RWPE2 (cell line): ENCODE data around the gene ZAP70.
A peak's percentile ranks its signal among the peaks of the same experiment; 100 is the strongest.

Experiments used
- ATAC-seq: fragments of 200-7000 bp; cut with Tn5 transposase; 3 replicates; pipeline ENCODE4 v1.9.1; 2021; ENCODE audit warnings: low read depth
- DNase-seq: peaks from one replicate; pipeline ENCODE4 v3.0.0-alpha.2; 2020; ENCODE audit warnings: low spot score
- H3K27ac ChIP-seq: fragments of 450-650 bp; 2 replicates; pipeline ENCODE4 v1.5.1; 2017; ENCODE audit warnings: mild to moderate bottlenecking; ENCODE audit not compliant: poor library complexity, severe bottlenecking
- H3K27me3 ChIP-seq: fragments of 250-450 bp; sonication (Bioruptor Pico); 2 replicates; pipeline ENCODE4 v1.5.1; 2021; ENCODE audit warnings: mild to moderate bottlenecking, moderate library complexity; ENCODE audit not compliant: insufficient read depth, poor library complexity, severe bottlenecking
- H3K36me3 ChIP-seq: fragments of 250-450 bp; sonication (Bioruptor Pico); 2 replicates; pipeline ENCODE4 v1.5.1; 2020; ENCODE audit warnings: low read depth, mild to moderate bottlenecking, moderate library complexity
- H3K4me1 ChIP-seq: fragments of 250-450 bp; sonication (Bioruptor Pico); 2 replicates; pipeline ENCODE4 v1.5.1; 2021; ENCODE audit warnings: mild to moderate bottlenecking, moderate library complexity; ENCODE audit not compliant: insufficient read depth, poor library complexity, severe bottlenecking
- H3K4me3 ChIP-seq: fragments of 250-450 bp; sonication (Bioruptor Pico); 2 replicates; pipeline ENCODE4 v1.5.1; 2021; ENCODE audit warnings: mild to moderate bottlenecking, moderate library complexity; ENCODE audit not compliant: severe bottlenecking
- H3K9me3 ChIP-seq: fragments of 250-450 bp; sonication (Bioruptor Pico); 2 replicates; pipeline ENCODE4 v1.5.1; 2021; ENCODE audit warnings: mild to moderate bottlenecking, moderate library complexity; ENCODE audit not compliant: severe bottlenecking
- CTCF ChIP-seq: fragments of 450-650 bp; IDR thresholded peaks from one replicate; pipeline ENCODE4 v1.5.1; 2017; ENCODE audit warnings: mild to moderate bottlenecking, moderate library complexity; ENCODE audit not compliant: poor library complexity, severe bottlenecking

ZAP70 gene

GRCh38 chr2:97739893-97740245 lies 26.5 kb downstream of the ZAP70 start:
- Histone ChIP-seq H3K36me3 (no peaks in the 10 kb centered on the region), H3K9me3 (no peaks in the 10 kb centered on the region), H3K27ac (no peak overlapping the region), H3K27me3 (no peaks in the 10 kb centered on the region), H3K4me1 (peaks cover 17% of the 10 kb centered on the region), H3K4me3 (no peak overlapping the region)
- ATAC-seq (no peak), DNase-seq (peak; percentile 42)
- no peak for TF ChIP-seq CTCF

GRCh38 chr2:97740590-97741182 lies 27.3 kb downstream of the ZAP70 start:
- Histone ChIP-seq H3K27ac (no peak overlapping the region), H3K4me1 (peaks cover 17% of the 10 kb centered on the region), H3K9me3 (no peaks in the 10 kb centered on the region), H3K4me3 (no peak overlapping the region), H3K27me3 (no peaks in the 10 kb centered on the region), H3K36me3 (no peaks in the 10 kb centered on the region)
- TF ChIP-seq CTCF, result peak; percentile 67
- ATAC-seq (no peak), DNase-seq (peak; percentile 22)

GRCh38 chr2:97741251-97741650 lies 27.9 kb downstream of the ZAP70 start:
- H3K27ac ChIP-seq, result no peak overlapping the region

GRCh38 chr2:97741686-97742085 lies 28.3 kb downstream of the ZAP70 start:
- Histone ChIP-seq H3K4me3 (no peak overlapping the region), H3K9me3 (no peaks in the 10 kb centered on the region), H3K27me3 (no peaks in the 10 kb centered on the region), H3K4me1 (peaks cover 17% of the 10 kb centered on the region), H3K36me3 (no peaks in the 10 kb centered on the region), H3K27ac (no peak overlapping the region)
- ATAC-seq (no peak), DNase-seq (peak; percentile 30)
- no peak for TF ChIP-seq CTCF

More at GRCh38 chr2:97741251-97741650, 27.9 kb downstream of the ZAP70 start:
- Histone ChIP-seq H3K4me1 (peaks cover 17% of the 10 kb centered on the region), H3K9me3 (no peaks in the 10 kb centered on the region), H3K4me3 (no peak overlapping the region), H3K27me3 (no peaks in the 10 kb centered on the region), H3K36me3 (no peaks in the 10 kb centered on the region)
- DNase-seq, result peak; percentile 36
- no peak for TF ChIP-seq CTCF
- no peak for ATAC-seq

- Histone ChIP-seq H3K9me3 (no peaks in the 10 kb centered on the region), H3K27me3 (no peaks in the 10 kb centered on the region), H3K4me1 (peaks cover 17% of the 10 kb centered on the region), H3K27ac (no peak overlapping the region), H3K36me3 (no peaks in the 10 kb centered on the region), H3K4me3 (no peak overlapping the region)
- peak; percentile 44 for DNase-seq
- peak; percentile 75 for ATAC-seq
- no peak for TF ChIP-seq CTCF
These were observed 29.0 kb downstream of the ZAP70 start for GRCh38 chr2:97742381-97742847.
